ENCODE measurements around the gene TNFRSF12A.

GRCh38 chr16:3059723-3060242 is 39.6 kb downstream of the TNFRSF12A start:
- no peak for TF ChIP-seq CTCF (IDR thresholded peaks at IDR 0.05)
- no peak for TF ChIP-seq POLR2A (IDR thresholded peaks at IDR 0.05)

Data from Peyer's patch (tissue), 4 donors.